WTC11 (cell line): ENCODE data around the gene EXOC4. TPM values are rescaled to one million over a fixed set of nuclear protein-coding genes. Genes with fewer than 3 reads are reported as not detected.

Experiments
- ATAC-seq: fragments of 200-7000 bp; cut with Tn5 transposase; 2 replicates; pipeline ENCODE4 v1.10.0; 2021; ENCODE audit warnings: mild to moderate bottlenecking, moderate library complexity
- CTCF ChIA-PET: fragments of 300-600 bp; sonication (Branson Sonifier 250); formaldehyde crosslinking; loops from one replicate; lab custom pipeline; 2021; ENCODE audit warnings: antibody characterized with exemption; lab: Charles Lee
- POLR2A ChIA-PET: fragments of 350-600 bp; sonication (Branson Sonifier 250); formaldehyde crosslinking; loops from one replicate; lab custom pipeline; 2021; ENCODE audit warnings: antibody characterized with exemption; lab: Charles Lee
- DNase-seq: peaks from one replicate; pipeline ENCODE4 v3.0.0; 2021; ENCODE audit warnings: low spot score
- H3K27ac Mint-ChIP-seq: 2 replicates; pipeline ENCODE4 v1.8.0; 2021; ENCODE audit warnings: mixed read lengths
- H3K27me3 Mint-ChIP-seq: 2 replicates; pipeline ENCODE4 v1.8.0; 2021; ENCODE audit warnings: low read depth, mild to moderate bottlenecking, moderate library complexity, mixed read lengths
- H3K36me3 Mint-ChIP-seq: 2 replicates; pipeline ENCODE4 v1.8.0; 2021; ENCODE audit warnings: mixed read lengths
- H3K4me1 Mint-ChIP-seq: 2 replicates; pipeline ENCODE4 v1.8.0; 2022; ENCODE audit warnings: mixed read lengths
- H3K4me3 Mint-ChIP-seq: 2 replicates; pipeline ENCODE4 v1.8.0; 2021; ENCODE audit warnings: mild to moderate bottlenecking, moderate library complexity, mixed read lengths
- H3K9me3 Mint-ChIP-seq: 2 replicates; pipeline ENCODE4 v1.8.0; 2021; ENCODE audit warnings: mixed read lengths
- ELF4 ChIP-seq: sonication (generic); formaldehyde crosslinking; IDR thresholded peaks from 2 replicates; pipeline ENCODE4 v1.8.1; 2022; ENCODE audit warnings: low read depth, mild to moderate bottlenecking, moderate library complexity, missing genetic modification reagents
- ESRRA ChIP-seq: sonication (generic); formaldehyde crosslinking; IDR thresholded peaks from 2 replicates; pipeline ENCODE4 v1.8.1; 2022; ENCODE audit warnings: mild to moderate bottlenecking, missing genetic modification reagents, borderline replicate concordance
- GABPB1 ChIP-seq: sonication (generic); formaldehyde crosslinking; IDR thresholded peaks from 2 replicates; pipeline ENCODE4 v1.8.1; 2023; ENCODE audit warnings: mild to moderate bottlenecking, missing genetic modification reagents
- HMGA2 ChIP-seq: fragments of 250-450 bp; sonication (Bioruptor Pico); IDR thresholded peaks from 2 replicates; pipeline ENCODE4 v1.4.0; 2021; ENCODE audit warnings: mild to moderate bottlenecking, moderate library complexity
- NFE2L1 ChIP-seq: sonication (generic); formaldehyde crosslinking; IDR thresholded peaks from 2 replicates; pipeline ENCODE4 v1.8.1; 2023; ENCODE audit warnings: missing genetic modification reagents
- ZNF138 ChIP-seq: sonication (generic); formaldehyde crosslinking; conservative IDR thresholded peaks from 2 replicates; pipeline ENCODE4 v1.8.1; 2022; ENCODE audit warnings: mild to moderate bottlenecking, moderate library complexity, missing genetic modification reagents
- ZNF232 ChIP-seq: sonication (generic); formaldehyde crosslinking; IDR thresholded peaks from 2 replicates; pipeline ENCODE4 v1.8.0; 2022; ENCODE audit warnings: mild to moderate bottlenecking, missing genetic modification reagents
- total RNA-seq: library from RNA; stranded (reverse); gene quantifications from 3 replicates; pipeline ENCODE4 v1.2.3, GENCODE V29; 2021
- TF ChIP-seq, protein P1 (sequence below): sonication (generic); formaldehyde crosslinking; IDR thresholded peaks from 2 replicates; pipeline ENCODE4 v1.8.0; 2023; ENCODE audit warnings: mild to moderate bottlenecking, missing genetic modification reagents
- TF ChIP-seq, protein P2 (sequence below): sonication (generic); formaldehyde crosslinking; IDR thresholded peaks from 2 replicates; pipeline ENCODE4 v1.8.0; 2023; ENCODE audit warnings: missing genetic modification reagents, mild to moderate bottlenecking, borderline replicate concordance
- TF ChIP-seq, protein P3 (sequence below): sonication (generic); formaldehyde crosslinking; IDR thresholded peaks from 2 replicates; pipeline ENCODE4 v1.8.1; 2023; ENCODE audit warnings: mild to moderate bottlenecking, missing genetic modification reagents
- TF ChIP-seq, protein P4 (sequence below): sonication (generic); formaldehyde crosslinking; IDR thresholded peaks from 2 replicates; pipeline ENCODE4 v1.8.0; 2022; ENCODE audit warnings: mild to moderate bottlenecking, missing genetic modification reagents
- TF ChIP-seq, protein P5 (sequence below): fragments of 200-600 bp; IDR thresholded peaks from 2 replicates; pipeline ENCODE4 v1.8.0; 2022; ENCODE audit warnings: antibody characterized with exemption

EXOC4 gene
- total RNA-seq, 1 experiment from 2014 or later = 62.0 TPM

DNA sequence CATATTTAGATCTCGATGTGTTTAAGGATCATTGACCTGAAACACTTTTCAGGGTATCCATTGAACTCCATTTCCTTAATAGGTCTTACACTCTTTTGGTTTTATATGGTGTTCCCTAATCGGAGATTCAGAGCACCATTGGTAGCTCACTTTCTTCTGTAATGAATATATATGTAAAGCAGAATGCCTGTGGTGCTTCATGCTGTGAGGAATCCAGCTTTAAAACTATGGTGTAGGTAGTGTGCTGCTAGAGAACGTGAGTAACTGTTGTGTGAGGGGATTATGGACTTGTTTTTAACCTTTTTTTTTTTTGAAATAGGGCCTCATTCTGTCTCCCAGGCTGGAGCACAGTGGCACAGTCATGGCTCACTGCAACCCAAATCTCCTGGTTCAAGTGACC lies 497.4 kb downstream of the EXOC4 start (continued):
- TF ChIP-seq, protein P1, sequence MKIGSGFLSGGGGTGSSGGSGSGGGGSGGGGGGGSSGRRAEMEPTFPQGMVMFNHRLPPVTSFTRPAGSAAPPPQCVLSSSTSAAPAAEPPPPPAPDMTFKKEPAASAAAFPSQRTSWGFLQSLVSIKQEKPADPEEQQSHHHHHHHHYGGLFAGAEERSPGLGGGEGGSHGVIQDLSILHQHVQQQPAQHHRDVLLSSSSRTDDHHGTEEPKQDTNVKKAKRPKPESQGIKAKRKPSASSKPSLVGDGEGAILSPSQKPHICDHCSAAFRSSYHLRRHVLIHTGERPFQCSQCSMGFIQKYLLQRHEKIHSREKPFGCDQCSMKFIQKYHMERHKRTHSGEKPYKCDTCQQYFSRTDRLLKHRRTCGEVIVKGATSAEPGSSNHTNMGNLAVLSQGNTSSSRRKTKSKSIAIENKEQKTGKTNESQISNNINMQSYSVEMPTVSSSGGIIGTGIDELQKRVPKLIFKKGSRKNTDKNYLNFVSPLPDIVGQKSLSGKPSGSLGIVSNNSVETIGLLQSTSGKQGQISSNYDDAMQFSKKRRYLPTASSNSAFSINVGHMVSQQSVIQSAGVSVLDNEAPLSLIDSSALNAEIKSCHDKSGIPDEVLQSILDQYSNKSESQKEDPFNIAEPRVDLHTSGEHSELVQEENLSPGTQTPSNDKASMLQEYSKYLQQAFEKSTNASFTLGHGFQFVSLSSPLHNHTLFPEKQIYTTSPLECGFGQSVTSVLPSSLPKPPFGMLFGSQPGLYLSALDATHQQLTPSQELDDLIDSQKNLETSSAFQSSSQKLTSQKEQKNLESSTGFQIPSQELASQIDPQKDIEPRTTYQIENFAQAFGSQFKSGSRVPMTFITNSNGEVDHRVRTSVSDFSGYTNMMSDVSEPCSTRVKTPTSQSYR (CRISPR knock-in tag) = no peak
- no peak for TF ChIP-seq ESRRA (CRISPR knock-in tag)
- TF ChIP-seq, protein P2, sequence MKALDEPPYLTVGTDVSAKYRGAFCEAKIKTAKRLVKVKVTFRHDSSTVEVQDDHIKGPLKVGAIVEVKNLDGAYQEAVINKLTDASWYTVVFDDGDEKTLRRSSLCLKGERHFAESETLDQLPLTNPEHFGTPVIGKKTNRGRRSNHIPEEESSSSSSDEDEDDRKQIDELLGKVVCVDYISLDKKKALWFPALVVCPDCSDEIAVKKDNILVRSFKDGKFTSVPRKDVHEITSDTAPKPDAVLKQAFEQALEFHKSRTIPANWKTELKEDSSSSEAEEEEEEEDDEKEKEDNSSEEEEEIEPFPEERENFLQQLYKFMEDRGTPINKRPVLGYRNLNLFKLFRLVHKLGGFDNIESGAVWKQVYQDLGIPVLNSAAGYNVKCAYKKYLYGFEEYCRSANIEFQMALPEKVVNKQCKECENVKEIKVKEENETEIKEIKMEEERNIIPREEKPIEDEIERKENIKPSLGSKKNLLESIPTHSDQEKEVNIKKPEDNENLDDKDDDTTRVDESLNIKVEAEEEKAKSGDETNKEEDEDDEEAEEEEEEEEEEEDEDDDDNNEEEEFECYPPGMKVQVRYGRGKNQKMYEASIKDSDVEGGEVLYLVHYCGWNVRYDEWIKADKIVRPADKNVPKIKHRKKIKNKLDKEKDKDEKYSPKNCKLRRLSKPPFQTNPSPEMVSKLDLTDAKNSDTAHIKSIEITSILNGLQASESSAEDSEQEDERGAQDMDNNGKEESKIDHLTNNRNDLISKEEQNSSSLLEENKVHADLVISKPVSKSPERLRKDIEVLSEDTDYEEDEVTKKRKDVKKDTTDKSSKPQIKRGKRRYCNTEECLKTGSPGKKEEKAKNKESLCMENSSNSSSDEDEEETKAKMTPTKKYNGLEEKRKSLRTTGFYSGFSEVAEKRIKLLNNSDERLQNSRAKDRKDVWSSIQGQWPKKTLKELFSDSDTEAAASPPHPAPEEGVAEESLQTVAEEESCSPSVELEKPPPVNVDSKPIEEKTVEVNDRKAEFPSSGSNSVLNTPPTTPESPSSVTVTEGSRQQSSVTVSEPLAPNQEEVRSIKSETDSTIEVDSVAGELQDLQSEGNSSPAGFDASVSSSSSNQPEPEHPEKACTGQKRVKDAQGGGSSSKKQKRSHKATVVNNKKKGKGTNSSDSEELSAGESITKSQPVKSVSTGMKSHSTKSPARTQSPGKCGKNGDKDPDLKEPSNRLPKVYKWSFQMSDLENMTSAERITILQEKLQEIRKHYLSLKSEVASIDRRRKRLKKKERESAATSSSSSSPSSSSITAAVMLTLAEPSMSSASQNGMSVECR (CRISPR knock-in tag) = no peak
- TF ChIP-seq ELF4 (CRISPR knock-in tag) = no peak
- TF ChIP-seq NFE2L1 (CRISPR knock-in tag) = no peak
- no peak for TF ChIP-seq ZNF138 (CRISPR knock-in tag)
- TF ChIP-seq, all 79 proteins: peak for 0

DNA sequence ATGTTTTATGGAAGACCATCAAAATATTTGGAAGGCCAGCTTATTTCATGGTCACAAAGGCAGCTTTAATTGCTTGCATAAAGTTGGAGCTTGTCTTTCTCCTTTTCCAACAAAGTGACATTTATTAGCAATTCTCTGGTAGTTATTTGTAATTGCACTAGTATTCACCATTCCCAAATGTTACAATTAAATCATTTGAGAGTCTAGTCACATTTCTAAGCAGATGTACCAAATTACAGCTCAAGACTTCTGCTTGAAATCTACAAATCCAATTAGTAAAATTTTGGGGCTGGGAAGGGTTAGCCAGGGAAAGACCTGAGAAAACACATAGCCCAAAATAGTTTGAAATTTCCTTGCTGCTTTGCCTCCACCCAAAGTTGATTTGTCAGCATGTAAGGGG lies 498.2 kb downstream of the EXOC4 start:
- ChIA-PET CTCF (interaction anchor here (1.4 kb wide), 1 partner anchor 45 kb away, joined by 3 read pairs; no protein-coding TSS in a partner anchor), POLR2A (no interaction called here)
- H3K27ac Mint-ChIP-seq = no peak overlapping the region
- no peak overlapping the region for H3K4me3 Mint-ChIP-seq
- H3K4me1 Mint-ChIP-seq = peaks cover 42% of the 10 kb centered on the region
- TF ChIP-seq, protein P3, sequence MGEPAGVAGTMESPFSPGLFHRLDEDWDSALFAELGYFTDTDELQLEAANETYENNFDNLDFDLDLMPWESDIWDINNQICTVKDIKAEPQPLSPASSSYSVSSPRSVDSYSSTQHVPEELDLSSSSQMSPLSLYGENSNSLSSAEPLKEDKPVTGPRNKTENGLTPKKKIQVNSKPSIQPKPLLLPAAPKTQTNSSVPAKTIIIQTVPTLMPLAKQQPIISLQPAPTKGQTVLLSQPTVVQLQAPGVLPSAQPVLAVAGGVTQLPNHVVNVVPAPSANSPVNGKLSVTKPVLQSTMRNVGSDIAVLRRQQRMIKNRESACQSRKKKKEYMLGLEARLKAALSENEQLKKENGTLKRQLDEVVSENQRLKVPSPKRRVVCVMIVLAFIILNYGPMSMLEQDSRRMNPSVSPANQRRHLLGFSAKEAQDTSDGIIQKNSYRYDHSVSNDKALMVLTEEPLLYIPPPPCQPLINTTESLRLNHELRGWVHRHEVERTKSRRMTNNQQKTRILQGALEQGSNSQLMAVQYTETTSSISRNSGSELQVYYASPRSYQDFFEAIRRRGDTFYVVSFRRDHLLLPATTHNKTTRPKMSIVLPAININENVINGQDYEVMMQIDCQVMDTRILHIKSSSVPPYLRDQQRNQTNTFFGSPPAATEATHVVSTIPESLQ = no peak
- TF ChIP-seq, protein P4, sequence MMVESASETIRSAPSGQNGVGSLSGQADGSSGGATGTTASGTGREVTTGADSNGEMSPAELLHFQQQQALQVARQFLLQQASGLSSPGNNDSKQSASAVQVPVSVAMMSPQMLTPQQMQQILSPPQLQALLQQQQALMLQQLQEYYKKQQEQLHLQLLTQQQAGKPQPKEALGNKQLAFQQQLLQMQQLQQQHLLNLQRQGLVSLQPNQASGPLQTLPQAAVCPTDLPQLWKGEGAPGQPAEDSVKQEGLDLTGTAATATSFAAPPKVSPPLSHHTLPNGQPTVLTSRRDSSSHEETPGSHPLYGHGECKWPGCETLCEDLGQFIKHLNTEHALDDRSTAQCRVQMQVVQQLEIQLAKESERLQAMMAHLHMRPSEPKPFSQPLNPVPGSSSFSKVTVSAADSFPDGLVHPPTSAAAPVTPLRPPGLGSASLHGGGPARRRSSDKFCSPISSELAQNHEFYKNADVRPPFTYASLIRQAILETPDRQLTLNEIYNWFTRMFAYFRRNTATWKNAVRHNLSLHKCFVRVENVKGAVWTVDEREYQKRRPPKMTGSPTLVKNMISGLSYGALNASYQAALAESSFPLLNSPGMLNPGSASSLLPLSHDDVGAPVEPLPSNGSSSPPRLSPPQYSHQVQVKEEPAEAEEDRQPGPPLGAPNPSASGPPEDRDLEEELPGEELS (CRISPR knock-in tag) = no peak
- no peak for TF ChIP-seq GABPB1 (CRISPR knock-in tag)
- TF ChIP-seq ZNF232 = no peak
- TF ChIP-seq HMGA2 (CRISPR knock-in tag) = no peak
- TF ChIP-seq, protein P5, sequence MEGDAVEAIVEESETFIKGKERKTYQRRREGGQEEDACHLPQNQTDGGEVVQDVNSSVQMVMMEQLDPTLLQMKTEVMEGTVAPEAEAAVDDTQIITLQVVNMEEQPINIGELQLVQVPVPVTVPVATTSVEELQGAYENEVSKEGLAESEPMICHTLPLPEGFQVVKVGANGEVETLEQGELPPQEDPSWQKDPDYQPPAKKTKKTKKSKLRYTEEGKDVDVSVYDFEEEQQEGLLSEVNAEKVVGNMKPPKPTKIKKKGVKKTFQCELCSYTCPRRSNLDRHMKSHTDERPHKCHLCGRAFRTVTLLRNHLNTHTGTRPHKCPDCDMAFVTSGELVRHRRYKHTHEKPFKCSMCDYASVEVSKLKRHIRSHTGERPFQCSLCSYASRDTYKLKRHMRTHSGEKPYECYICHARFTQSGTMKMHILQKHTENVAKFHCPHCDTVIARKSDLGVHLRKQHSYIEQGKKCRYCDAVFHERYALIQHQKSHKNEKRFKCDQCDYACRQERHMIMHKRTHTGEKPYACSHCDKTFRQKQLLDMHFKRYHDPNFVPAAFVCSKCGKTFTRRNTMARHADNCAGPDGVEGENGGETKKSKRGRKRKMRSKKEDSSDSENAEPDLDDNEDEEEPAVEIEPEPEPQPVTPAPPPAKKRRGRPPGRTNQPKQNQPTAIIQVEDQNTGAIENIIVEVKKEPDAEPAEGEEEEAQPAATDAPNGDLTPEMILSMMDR = no peak
- no peaks in the 10 kb centered on the region for H3K27me3 Mint-ChIP-seq
- no peak for DNase-seq
- ATAC-seq = no peak
- no peaks in the 10 kb centered on the region for H3K36me3 Mint-ChIP-seq
- H3K9me3 Mint-ChIP-seq = no peaks in the 10 kb centered on the region
